MCF 10A (cell line): ENCODE data around the gene IQCC. TPM values are rescaled to one million over a fixed set of nuclear protein-coding genes. Genes with fewer than 3 reads are reported as not detected.

Source experiments
- BruUV-seq: library from RNA; stranded (reverse); fragments of 400-500 nt; replicated peaks from 2 replicates; lab custom pipeline; 2021; lab: Mats Ljungman, UMichigan
- CTCF ChIA-PET: fragments of 300-600 bp; sonication (Branson Sonifier 250); formaldehyde crosslinking; extraction: SDS; loops from one replicate; lab custom pipeline; 2021; ENCODE audit warnings: antibody characterized with exemption, inconsistent platforms; lab: Yijun Ruan, JAX
- POLR2A ChIA-PET: fragments of 300-600, 350-650 bp; sonication (Branson Sonifier 250); formaldehyde crosslinking; extraction: SDS; loops from one replicate; lab custom pipeline; 2020; ENCODE audit warnings: antibody characterized with exemption, inconsistent platforms; lab: Yijun Ruan, JAX
- DNase-seq: peaks from one replicate; pipeline ENCODE4 v3.0.0-alpha.2; 2018; ENCODE audit not compliant: unreplicated experiment
- H3K27ac Mint-ChIP-seq: one replicate; pipeline ENCODE4 v1.8.0; 2022; ENCODE audit warnings: mild to moderate bottlenecking, low read depth, mixed read lengths; ENCODE audit not compliant: unreplicated experiment
- H3K27me3 Mint-ChIP-seq: one replicate; pipeline ENCODE4 v1.8.0; 2022; ENCODE audit warnings: mixed read lengths; ENCODE audit not compliant: insufficient read depth, unreplicated experiment
- H3K36me3 Mint-ChIP-seq: one replicate; pipeline ENCODE4 v1.8.0; 2022; ENCODE audit warnings: mild to moderate bottlenecking, moderate library complexity, mixed read lengths; ENCODE audit not compliant: insufficient read depth, unreplicated experiment
- H3K4me1 Mint-ChIP-seq: one replicate; pipeline ENCODE4 v1.8.0; 2022; ENCODE audit warnings: mixed read lengths; ENCODE audit not compliant: insufficient read depth, unreplicated experiment
- H3K4me3 Mint-ChIP-seq: one replicate; pipeline ENCODE4 v1.8.0; 2022; ENCODE audit warnings: mild to moderate bottlenecking, moderate library complexity, mixed read lengths; ENCODE audit not compliant: unreplicated experiment
- H3K9me3 Mint-ChIP-seq: one replicate; pipeline ENCODE4 v1.8.0; 2022; ENCODE audit warnings: mixed read lengths; ENCODE audit not compliant: unreplicated experiment
- CTCF ChIP-seq: fragments of 200-600 bp; IDR thresholded peaks from one replicate; pipeline ENCODE4 v1.8.0; 2022; ENCODE audit warnings: antibody characterized with exemption, mild to moderate bottlenecking; ENCODE audit not compliant: unreplicated experiment
- intact Hi-C: fragments of 100-400 bp; cut with micrococcal nuclease; formaldehyde crosslinking; loops from 2 replicates; pipeline ENCODE4 v1.14.1; 2022
- total RNA-seq: library from RNA; stranded (reverse); gene quantifications from 2 replicates; pipeline ENCODE4 v1.2.3, GENCODE V29; 2022

Gene IQCC
- total RNA-seq, 1 experiment from 2014 or later, result 1.9 TPM

GRCh38 chr1:32200226-32201010, 5.1 kb upstream of the IQCC start, which contains the start of gene CCDC28B:
TSS of gene CCDC28B (plus strand) at chr1:32200595. CDS start at chr1:32201936, 1,341 bp downstream.
- no TSS peak for BruUV-seq
- peak within 1 kb of the TSS; percentile 71 for H3K4me3 Mint-ChIP-seq
- DNase-seq, result peak; percentile 66
- H3K9me3 Mint-ChIP-seq, result no peaks in the 10 kb centered on the region
- H3K4me1 Mint-ChIP-seq, result peaks cover 12% of the 10 kb centered on the region
- intact Hi-C loops, result no loop called here
- POLR2A ChIA-PET, result interaction anchor here (0.6 to 2.5 kb wide), 7 partner anchors 9 to 251 kb away, joined by 3 to 9 read pairs (median 3); partner anchors contain the start of genes BSDC1 and DCDC2B
- H3K36me3 Mint-ChIP-seq, result peaks cover 36% of the 10 kb centered on the region
- TF ChIP-seq CTCF, result no peak
- H3K27ac Mint-ChIP-seq, result peak within 1 kb of the TSS; percentile 27
- H3K27me3 Mint-ChIP-seq, result no peaks in the 10 kb centered on the region
- CTCF ChIA-PET, result interaction anchor here (0.6 to 1.5 kb wide), 2 partner anchors 15 to 1017 kb away, joined by 3 to 4 read pairs; no protein-coding TSS in a partner anchor

GRCh38 chr1:32201011-32201855, 4.2 kb upstream of the IQCC start:
- no TSS peak for BruUV-seq
- no peaks in the 10 kb centered on the region for H3K9me3 Mint-ChIP-seq
- peak overlapping the region; percentile 71 for H3K4me3 Mint-ChIP-seq
- peaks cover 31% of the 10 kb centered on the region for H3K36me3 Mint-ChIP-seq
- DNase-seq, result no peak
- ChIA-PET POLR2A (interaction anchor here (0.7 to 1.2 kb wide), 5 partner anchors 8 to 434 kb away, joined by 3 to 4 read pairs (median 3); partner anchors contain the start of genes BSDC1 and DCDC2B), CTCF (interaction anchor here (0.6 to 1.5 kb wide), 2 partner anchors 14 to 1018 kb away, joined by 3 to 4 read pairs; no protein-coding TSS in a partner anchor)
- H3K4me1 Mint-ChIP-seq, result peaks cover 18% of the 10 kb centered on the region
- H3K27ac Mint-ChIP-seq, result no peak overlapping the region
- intact Hi-C loops, result no loop called here
- H3K27me3 Mint-ChIP-seq, result no peaks in the 10 kb centered on the region
- TF ChIP-seq CTCF, result no peak

- BruUV-seq, result no TSS peak
- CTCF ChIA-PET, result interaction anchor here (0.5 to 2.3 kb wide), 3 partner anchors 9 to 23 kb away, joined by 4 to 12 read pairs (median 5); no protein-coding TSS in a partner anchor
- POLR2A ChIA-PET, result interaction anchor here (0.6 to 3.0 kb wide), 10 partner anchors 7 to 190 kb away, joined by 3 to 19 read pairs (median 5); partner anchors contain the start of gene KPNA6
- no peak for TF ChIP-seq CTCF
- peak overlapping the region; percentile 95 for H3K27ac Mint-ChIP-seq
- DNase-seq, result no peak
- intact Hi-C loops, result no loop called here
- no peaks in the 10 kb centered on the region for H3K27me3 Mint-ChIP-seq
- peaks cover 20% of the 10 kb centered on the region for H3K4me1 Mint-ChIP-seq
- H3K9me3 Mint-ChIP-seq, result no peaks in the 10 kb centered on the region
- H3K36me3 Mint-ChIP-seq, result peaks cover 23% of the 10 kb centered on the region
- H3K4me3 Mint-ChIP-seq, result peak overlapping the region; percentile 78
Observed at GRCh38 chr1:32204943-32205361, 519 bp upstream of the IQCC start.
